K562 (cell line): Measurements from ENCODE around the gene CAPN5.

Experiments
- HEY1 ChIP-seq: fragments of 250-450 bp; sonication (Bioruptor Pico); IDR thresholded peaks from 2 replicates; pipeline ENCODE4 v1.5.0; 2020; ENCODE audit warnings: mild to moderate bottlenecking, moderate library complexity, borderline replicate concordance
- KDM1A ChIP-seq, 2 experiments: fragments of 450-650 bp; IDR thresholded peaks; 2 replicates each; pipeline ENCODE4 v1.6.1; 2016; ENCODE audit warnings: mild to moderate bottlenecking in 2 of 2
- MTA1 ChIP-seq: fragments of 450-650 bp; IDR thresholded peaks from 2 replicates; pipeline ENCODE4 v1.6.1; 2017; ENCODE audit warnings: borderline replicate concordance
- ZSCAN29 ChIP-seq: fragments of 450-650 bp; IDR thresholded peaks from 2 replicates; pipeline ENCODE4 v1.6.1; 2017
- TF ChIP-seq, protein P1 (sequence below), 2 experiments: fragments of 450-650 bp in 1 of 2; sonication (generic) in 1 of 2; formaldehyde crosslinking in 1 of 2; IDR thresholded peaks in 1 of 2; conservative IDR thresholded peaks in 1 of 2; 2 replicates each; pipeline versions ENCODE4 v1.6.1 to v1.8.1; 2016 to 2023; ENCODE audit warnings: mild to moderate bottlenecking in 2 of 2, moderate library complexity in 2 of 2, inconsistent platforms in 1 of 2, missing genetic modification reagents in 1 of 2
- TF ChIP-seq, protein P2 (sequence below), 2 experiments: fragments of 450-650 bp; formaldehyde crosslinking in 1 of 2; IDR thresholded peaks; 2 replicates each; pipeline versions ENCODE4 v1.4.0 to v1.6.1; 2014 to 2020; ENCODE audit warnings: mild to moderate bottlenecking in 2 of 2, borderline replicate concordance in 1 of 2, low read depth in 1 of 2

DNA sequence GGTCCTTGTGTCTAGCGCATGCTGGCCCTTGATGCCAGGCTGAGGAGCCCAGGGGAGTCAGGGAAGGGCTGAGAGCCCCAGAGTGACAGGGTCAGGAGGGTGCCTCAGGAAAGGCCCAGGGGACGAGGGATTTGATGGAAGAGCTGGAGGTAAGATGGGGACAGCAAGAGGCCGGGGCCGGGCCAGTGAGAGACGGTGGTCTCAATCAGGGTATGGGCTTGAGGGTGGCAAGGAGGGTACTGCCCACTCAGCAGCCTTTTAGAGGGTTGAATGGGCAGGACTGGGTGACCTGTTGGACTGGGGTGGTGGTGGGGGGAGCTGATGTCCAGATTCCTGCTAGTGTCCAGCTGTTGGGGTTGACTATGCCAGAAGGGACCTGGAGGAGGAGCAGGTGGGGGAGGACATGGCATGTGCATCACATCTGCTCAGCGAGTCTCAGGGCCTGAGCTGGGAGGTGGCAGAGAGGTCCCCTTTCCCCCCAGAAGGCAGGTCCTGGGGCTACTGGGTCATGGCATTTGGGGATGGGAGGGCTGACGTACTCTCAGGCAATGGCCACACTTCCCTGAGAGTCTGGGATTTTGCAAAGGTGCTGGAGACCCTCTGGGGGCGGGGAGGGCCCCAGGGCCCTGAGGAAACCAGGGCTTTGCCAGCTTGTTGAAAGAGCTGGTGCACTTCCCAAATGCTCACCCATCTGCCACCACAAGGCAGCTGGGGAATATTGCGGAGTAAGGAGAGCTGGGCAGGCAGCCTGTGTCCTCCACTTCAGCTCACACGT is 79.7 kb downstream of the CAPN5 start:
- TF ChIP-seq HEY1 (CRISPR knock-in tag) = no peak
- TF ChIP-seq, protein P1, sequence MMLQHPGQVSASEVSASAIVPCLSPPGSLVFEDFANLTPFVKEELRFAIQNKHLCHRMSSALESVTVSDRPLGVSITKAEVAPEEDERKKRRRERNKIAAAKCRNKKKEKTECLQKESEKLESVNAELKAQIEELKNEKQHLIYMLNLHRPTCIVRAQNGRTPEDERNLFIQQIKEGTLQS (IDR thresholded peaks at IDR 0.05) = no peak
- TF ChIP-seq, protein P1 (CRISPR knock-in tag; conservative IDR thresholded peaks at IDR 0.05) = no peak
- no peak for TF ChIP-seq KDM1A (IDR thresholded peaks at IDR 0.05)
- TF ChIP-seq, protein P2, sequence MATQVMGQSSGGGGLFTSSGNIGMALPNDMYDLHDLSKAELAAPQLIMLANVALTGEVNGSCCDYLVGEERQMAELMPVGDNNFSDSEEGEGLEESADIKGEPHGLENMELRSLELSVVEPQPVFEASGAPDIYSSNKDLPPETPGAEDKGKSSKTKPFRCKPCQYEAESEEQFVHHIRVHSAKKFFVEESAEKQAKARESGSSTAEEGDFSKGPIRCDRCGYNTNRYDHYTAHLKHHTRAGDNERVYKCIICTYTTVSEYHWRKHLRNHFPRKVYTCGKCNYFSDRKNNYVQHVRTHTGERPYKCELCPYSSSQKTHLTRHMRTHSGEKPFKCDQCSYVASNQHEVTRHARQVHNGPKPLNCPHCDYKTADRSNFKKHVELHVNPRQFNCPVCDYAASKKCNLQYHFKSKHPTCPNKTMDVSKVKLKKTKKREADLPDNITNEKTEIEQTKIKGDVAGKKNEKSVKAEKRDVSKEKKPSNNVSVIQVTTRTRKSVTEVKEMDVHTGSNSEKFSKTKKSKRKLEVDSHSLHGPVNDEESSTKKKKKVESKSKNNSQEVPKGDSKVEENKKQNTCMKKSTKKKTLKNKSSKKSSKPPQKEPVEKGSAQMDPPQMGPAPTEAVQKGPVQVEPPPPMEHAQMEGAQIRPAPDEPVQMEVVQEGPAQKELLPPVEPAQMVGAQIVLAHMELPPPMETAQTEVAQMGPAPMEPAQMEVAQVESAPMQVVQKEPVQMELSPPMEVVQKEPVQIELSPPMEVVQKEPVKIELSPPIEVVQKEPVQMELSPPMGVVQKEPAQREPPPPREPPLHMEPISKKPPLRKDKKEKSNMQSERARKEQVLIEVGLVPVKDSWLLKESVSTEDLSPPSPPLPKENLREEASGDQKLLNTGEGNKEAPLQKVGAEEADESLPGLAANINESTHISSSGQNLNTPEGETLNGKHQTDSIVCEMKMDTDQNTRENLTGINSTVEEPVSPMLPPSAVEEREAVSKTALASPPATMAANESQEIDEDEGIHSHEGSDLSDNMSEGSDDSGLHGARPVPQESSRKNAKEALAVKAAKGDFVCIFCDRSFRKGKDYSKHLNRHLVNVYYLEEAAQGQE (IDR thresholded peaks at IDR 0.05; ENCODE audit: borderline replicate concordance) = no peak
- TF ChIP-seq, protein P2 (CRISPR knock-in tag; IDR thresholded peaks at IDR 0.05; ENCODE audit: low read depth) = no peak
- no peak for TF ChIP-seq ZSCAN29
- TF ChIP-seq MTA1 = no peak
